OCI-LY3 (cell line): Measurements from ENCODE around the gene KCNN3.

Experiments used
- CTCF ChIP-seq: fragments of 200-600, 300-600 bp; sonication (generic); IDR thresholded peaks from 2 replicates; pipeline ENCODE4 v1.5.1; 2014; ENCODE audit warnings: antibody characterized with exemption, low read length, low read depth
- EZH2phosphoT487 ChIP-seq: fragments of 200-600 bp; shearing (Covaris generic); IDR thresholded peaks from 2 replicates; pipeline ENCODE4 v1.6.1; 2018; ENCODE audit warnings: antibody characterized with exemption, mixed run types, low read depth

- no peak for TF ChIP-seq EZH2phosphoT487
- no peak for TF ChIP-seq CTCF
Observed at GRCh38 chr1:154835531-154836324, 34.4 kb downstream of the KCNN3 start.
